ENCODE data around the gene HERC6.

GRCh38 chr4:88489100-88489761, 110.6 kb downstream of the HERC6 start:
- TF ChIP-seq POLR2AphosphoS5 (IDR thresholded peaks at IDR 0.05; ENCODE audit: low read depth, low read length): no peak
- TF ChIP-seq POLR2A (IDR thresholded peaks at IDR 0.05; ENCODE audit: low read depth, low read length): no peak
- no peak for TF ChIP-seq TAF1 (IDR thresholded peaks at IDR 0.05; ENCODE audit: low read depth, low read length)
- no peak for TF ChIP-seq POU2F2 (IDR thresholded peaks at IDR 0.05; ENCODE audit: low read depth, low read length)
